Endodermal cell (in vitro differentiated cells): ENCODE measurements around the gene BHLHA15. TPM values are rescaled to one million over a fixed set of nuclear protein-coding genes. Genes with fewer than 3 reads are reported as not detected.

Experiments used
- DNase-seq: peaks from one replicate; pipeline ENCODE4 v3.0.0-alpha.2; 2017
- H3K27ac ChIP-seq: 2 replicates; pipeline ENCODE4 v1.5.1; 2013; ENCODE audit warnings: mild to moderate bottlenecking, low read depth, low read length, moderate library complexity
- H3K27me3 ChIP-seq: 2 replicates; pipeline ENCODE4 v1.6.1; 2013; ENCODE audit warnings: mild to moderate bottlenecking, low read length, moderate library complexity; ENCODE audit not compliant: insufficient read depth, control insufficient read depth, poor library complexity, severe bottlenecking
- H3K36me3 ChIP-seq: 2 replicates; pipeline ENCODE4 v1.7.0; 2013; ENCODE audit warnings: mild to moderate bottlenecking, low read length, moderate library complexity; ENCODE audit not compliant: control insufficient read depth, insufficient read depth
- H3K4me1 ChIP-seq: one replicate; pipeline ENCODE4 v1.7.0; 2013; ENCODE audit warnings: low read length; ENCODE audit not compliant: control insufficient read depth, insufficient read depth
- H3K4me3 ChIP-seq: 2 replicates; pipeline ENCODE4 v1.5.1; 2013; ENCODE audit warnings: mild to moderate bottlenecking, low read length, moderate library complexity
- H3K9ac ChIP-seq: 2 replicates; pipeline ENCODE4 v1.6.1; 2013; ENCODE audit warnings: mild to moderate bottlenecking, low read length, moderate library complexity; ENCODE audit not compliant: poor library complexity, severe bottlenecking; ENCODE audit errors: extremely low read depth
- H3K9me3 ChIP-seq: 2 replicates; pipeline ENCODE4 v1.6.1; 2013; ENCODE audit warnings: mild to moderate bottlenecking, low read length, moderate library complexity; ENCODE audit not compliant: control insufficient read depth
- H3K27ac Mint-ChIP-seq: 2 replicates; pipeline ENCODE4 v1.8.0; 2020; ENCODE audit warnings: mixed read lengths
- H3K27me3 Mint-ChIP-seq: 2 replicates; pipeline ENCODE4 v1.8.0; 2021; ENCODE audit warnings: mild to moderate bottlenecking, mixed read lengths; ENCODE audit not compliant: insufficient read depth
- H3K36me3 Mint-ChIP-seq: 2 replicates; pipeline ENCODE4 v1.8.0; 2020; ENCODE audit warnings: low read depth, mixed read lengths
- H3K4me1 Mint-ChIP-seq: 2 replicates; pipeline ENCODE4 v1.8.0; 2020; ENCODE audit warnings: mixed read lengths
- H3K4me3 Mint-ChIP-seq: 2 replicates; pipeline ENCODE4 v1.8.0; 2020; ENCODE audit warnings: mild to moderate bottlenecking, moderate library complexity, mixed read lengths
- H3K9me3 Mint-ChIP-seq: 2 replicates; pipeline ENCODE4 v1.8.0; 2020; ENCODE audit warnings: mild to moderate bottlenecking, mixed read lengths
- WGBS, 2 experiments: methylation state at CpG; one replicate each; pipeline versions ENCODE4 v1.1.5 to v1.1.7; 2013; ENCODE audit warnings: missing lambda C conversion rate in 2 of 2, mixed read lengths in 1 of 2; ENCODE audit not compliant: insufficient coverage in 1 of 2, insufficient read length in 1 of 2; 5-methylcytosine and 5-hydroxymethylcytosine counted together
- total RNA-seq, 2 donors: library from RNA; stranded (reverse); fragmentation: NEBNext Ultra II Directional in 1 of 2; extraction: Animal tissue kit (Norgen Biotek cat#: 25700) in 1 of 2; gene quantifications; 2 replicates in 1 of 2; 3 replicates in 1 of 2; pipeline ENCODE4 v1.2.1, GENCODE V29; 2021
- TF ChIP-seq, protein P1 (sequence below): fragments of 200-600 bp; sonication (generic); conservative IDR thresholded peaks from 2 replicates; pipeline ENCODE4 v1.5.0; 2021; ENCODE audit warnings: antibody characterized with exemption, mild to moderate bottlenecking

The BHLHA15 gene
- total RNA-seq, 2 donors from 2014 or later = 0.86 to 0.95 TPM

DNA sequence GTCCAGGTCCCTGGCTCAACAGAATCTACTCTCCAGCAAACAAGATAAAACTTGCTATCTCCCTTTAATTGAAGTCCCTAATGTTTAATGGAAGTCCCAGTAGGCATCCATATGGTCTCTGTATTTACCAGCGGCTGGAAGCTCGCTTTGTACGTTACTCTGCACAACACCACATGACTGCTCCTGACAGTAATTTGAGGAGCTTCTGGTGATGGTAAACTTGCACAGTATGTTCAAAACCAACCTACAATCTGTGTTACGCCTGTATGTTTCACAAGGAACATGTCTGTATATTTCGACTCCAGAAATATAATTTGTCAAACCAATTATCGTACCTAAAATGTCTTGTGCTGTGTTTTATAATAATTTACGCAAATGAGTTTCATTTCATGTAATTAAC, 45.2 kb downstream of the BHLHA15 start:
- Mint-ChIP-seq H3K4me1 (peaks cover 8% of the 10 kb centered on the region), H3K9me3 (peaks cover 1% of the 10 kb centered on the region), H3K4me3 (no peak overlapping the region), H3K36me3 (peaks cover 35% of the 10 kb centered on the region), H3K27me3 (no peaks in the 10 kb centered on the region), H3K27ac (no peak overlapping the region)
- H3K4me1 ChIP-seq = no peaks in the 10 kb centered on the region
- TF ChIP-seq, protein P1, sequence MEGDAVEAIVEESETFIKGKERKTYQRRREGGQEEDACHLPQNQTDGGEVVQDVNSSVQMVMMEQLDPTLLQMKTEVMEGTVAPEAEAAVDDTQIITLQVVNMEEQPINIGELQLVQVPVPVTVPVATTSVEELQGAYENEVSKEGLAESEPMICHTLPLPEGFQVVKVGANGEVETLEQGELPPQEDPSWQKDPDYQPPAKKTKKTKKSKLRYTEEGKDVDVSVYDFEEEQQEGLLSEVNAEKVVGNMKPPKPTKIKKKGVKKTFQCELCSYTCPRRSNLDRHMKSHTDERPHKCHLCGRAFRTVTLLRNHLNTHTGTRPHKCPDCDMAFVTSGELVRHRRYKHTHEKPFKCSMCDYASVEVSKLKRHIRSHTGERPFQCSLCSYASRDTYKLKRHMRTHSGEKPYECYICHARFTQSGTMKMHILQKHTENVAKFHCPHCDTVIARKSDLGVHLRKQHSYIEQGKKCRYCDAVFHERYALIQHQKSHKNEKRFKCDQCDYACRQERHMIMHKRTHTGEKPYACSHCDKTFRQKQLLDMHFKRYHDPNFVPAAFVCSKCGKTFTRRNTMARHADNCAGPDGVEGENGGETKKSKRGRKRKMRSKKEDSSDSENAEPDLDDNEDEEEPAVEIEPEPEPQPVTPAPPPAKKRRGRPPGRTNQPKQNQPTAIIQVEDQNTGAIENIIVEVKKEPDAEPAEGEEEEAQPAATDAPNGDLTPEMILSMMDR = no peak
- no peak overlapping the region for H3K27ac ChIP-seq
- WGBS, 2 experiments = 91 to 97% methylated on average over 5 to 7 of the region's 7 CpGs
- no peak overlapping the region for H3K4me3 ChIP-seq
- peaks cover 5% of the 10 kb centered on the region for H3K36me3 ChIP-seq
- H3K9ac ChIP-seq = no peak overlapping the region
- DNase-seq = no peak
- H3K27me3 ChIP-seq = no peaks in the 10 kb centered on the region
- H3K9me3 ChIP-seq = peaks cover 4% of the 10 kb centered on the region

DNA sequence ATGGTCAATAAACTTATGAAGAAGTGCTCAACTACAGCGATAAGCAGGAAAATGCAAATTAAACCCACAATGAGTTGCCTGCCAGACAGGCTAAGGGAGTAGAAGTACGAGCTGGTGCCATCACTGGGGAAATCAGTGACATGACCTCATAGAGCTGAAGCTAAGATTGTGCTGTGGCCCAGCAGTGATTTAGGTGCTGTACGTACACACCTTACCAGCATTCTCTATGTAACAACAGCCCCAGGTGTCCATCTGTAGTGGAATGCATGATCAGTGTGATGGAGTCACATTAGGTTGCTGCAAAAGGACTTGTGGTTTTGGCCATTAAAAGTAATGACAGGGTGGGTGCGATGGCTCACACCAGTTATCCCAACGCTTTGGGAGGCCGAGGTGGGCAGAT, 46.5 kb downstream of the BHLHA15 start:
- TF ChIP-seq, protein P1 = no peak
- no peak overlapping the region for H3K4me3 Mint-ChIP-seq
- no peak for DNase-seq
- no peak overlapping the region for H3K27ac Mint-ChIP-seq
- Histone ChIP-seq H3K36me3 (peaks cover 5% of the 10 kb centered on the region), H3K9me3 (peaks cover 8% of the 10 kb centered on the region), H3K27ac (no peak overlapping the region), H3K4me1 (no peaks in the 10 kb centered on the region), H3K4me3 (no peak overlapping the region), H3K9ac (no peak overlapping the region), H3K27me3 (no peaks in the 10 kb centered on the region)
- peaks cover 6% of the 10 kb centered on the region for H3K9me3 Mint-ChIP-seq
- H3K36me3 Mint-ChIP-seq = peaks cover 45% of the 10 kb centered on the region
- 84 to 88% methylated on average over 5 to 6 of the region's 6 CpGs for WGBS, 2 experiments
- H3K4me1 Mint-ChIP-seq = peaks cover 5% of the 10 kb centered on the region
- H3K27me3 Mint-ChIP-seq = no peaks in the 10 kb centered on the region

Other genes starting within 250 kb of the BHLHA15 start
- not detected for gene OCM2, start 221.2 kb upstream of the BHLHA15 start, total RNA-seq
- gene LMTK2, start 104.6 kb upstream of the BHLHA15 start, total RNA-seq = 10 to 100 TPM; 23.5 to 25.6 TPM
- 10 to 100 TPM; 27.2 to 32.0 TPM for gene TECPR1, start 40.8 kb downstream of the BHLHA15 start, total RNA-seq
- 100 to 1,000 TPM; 130 to 152 TPM for gene BRI3, start 70.2 kb downstream of the BHLHA15 start, total RNA-seq
- 10 to 100 TPM; 30.5 to 38.4 TPM for gene BAIAP2L1, start 189.7 kb downstream of the BHLHA15 start, total RNA-seq